GM12878 (cell line): ENCODE data around the gene IRF6. TPM values are rescaled to one million over a fixed set of nuclear protein-coding genes. Genes with fewer than 3 reads are reported as not detected.
A peak's percentile ranks its signal among the peaks of the same experiment; 100 is the strongest.

Experiments
- ATAC-seq: fragments of 200-7000 bp; cut with Tn5 transposase; 3 replicates; pipeline ENCODE4 v1.9.1; 2020; ENCODE audit warnings: mild to moderate bottlenecking, moderate library complexity
- BruUV-seq: library from RNA; stranded (reverse); fragments of 400-500 nt; replicated peaks from 2 replicates; lab custom pipeline; 2021; lab: Mats Ljungman, UMichigan
- CTCF ChIA-PET: fragments of 300-600 bp; sonication (Branson Sonifier 250); formaldehyde crosslinking; extraction: SDS; loops from one replicate; lab custom pipeline; 2021; ENCODE audit warnings: inconsistent platforms; lab: Yijun Ruan, JAX
- POLR2A ChIA-PET: fragments of 350-600 bp; formaldehyde crosslinking; extraction: SDS; loops from one replicate; lab custom pipeline; 2021; ENCODE audit warnings: inconsistent platforms; lab: Charles Lee
- RAD21 ChIA-PET: fragments of 300-600 bp; sonication (Branson Sonifier 250); formaldehyde crosslinking; loops from one replicate; lab custom pipeline; 2023; ENCODE audit warnings: antibody characterized with exemption; ENCODE audit not compliant: unreplicated experiment; lab: Charles Lee
- SMC1A ChIA-PET: fragments of 300-600 bp; sonication (Branson Sonifier 250); formaldehyde crosslinking; loops from one replicate; lab custom pipeline; 2023; ENCODE audit not compliant: unreplicated experiment, uncharacterized antibody; lab: Charles Lee
- DNase-seq: peaks from one replicate; pipeline ENCODE4 v3.0.0-alpha.2; 2011; ENCODE audit warnings: low read depth, low spot score
- FAIRE-seq: peaks from 3 replicates; lab custom pipeline; 2011; peaks lifted over from hg19 to GRCh38; lab: Jason Lieb, UNC
- H2AFZ ChIP-seq: 2 replicates; pipeline ENCODE4 v1.6.0; 2011; ENCODE audit warnings: low read depth, low read length, control low read depth; ENCODE audit not compliant: control insufficient read depth
- H3K27ac ChIP-seq: 2 replicates; pipeline ENCODE4 v1.5.1; 2011; ENCODE audit warnings: control low read depth; ENCODE audit not compliant: control insufficient read depth, insufficient read depth
- H3K27me3 ChIP-seq, 2 experiments: replicated peaks in 1 of 2; 2 replicates each; pipeline versions ENCODE4 v1.6.0 to v1.6.1; 2011; ENCODE audit warnings: low read length in 1 of 2; ENCODE audit not compliant: control insufficient read depth in 2 of 2, insufficient read depth in 2 of 2
- H3K36me3 ChIP-seq, 2 experiments: 2 replicates each; pipeline ENCODE4 v1.5.1; 2011; ENCODE audit warnings: low read length in 1 of 2; ENCODE audit not compliant: control insufficient read depth in 2 of 2, insufficient read depth in 2 of 2
- H3K4me1 ChIP-seq: 2 replicates; pipeline ENCODE4 v1.6.1; 2011; ENCODE audit warnings: mild to moderate bottlenecking, low read length, moderate library complexity, mixed read lengths; ENCODE audit not compliant: control insufficient read depth, insufficient read depth
- H3K4me2 ChIP-seq: 2 replicates; pipeline ENCODE4 v1.6.0; 2011; ENCODE audit warnings: control low read depth; ENCODE audit not compliant: control insufficient read depth, insufficient read depth
- H3K4me3 ChIP-seq: fragments of 200-600 bp; sonication (generic); 2 replicates; pipeline ENCODE4 v1.5.1; 2016
- H3K79me2 ChIP-seq: 2 replicates; pipeline ENCODE4 v1.6.0; 2011; ENCODE audit warnings: low read length; ENCODE audit not compliant: control insufficient read depth, insufficient read depth
- H3K9ac ChIP-seq: 2 replicates; pipeline ENCODE4 v1.8.0; 2011; ENCODE audit warnings: low read length, control low read depth, mixed read lengths; ENCODE audit not compliant: control insufficient read depth, insufficient read depth
- H3K9me3 ChIP-seq: replicated peaks from 3 replicates; pipeline ENCODE4 v1.5.1; 2011; ENCODE audit warnings: mild to moderate bottlenecking, low read length; ENCODE audit not compliant: control insufficient read depth, insufficient read depth
- H4K20me1 ChIP-seq: 2 replicates; pipeline ENCODE4 v1.6.0; 2011; ENCODE audit not compliant: control insufficient read depth, insufficient read depth
- ATF2 ChIP-seq: IDR thresholded peaks from 2 replicates; pipeline ENCODE4 v1.6.1; 2012; ENCODE audit warnings: low read length, inconsistent platforms
- CBX5 ChIP-seq: sonication (generic); IDR thresholded peaks from 2 replicates; pipeline ENCODE4 v1.6.1; 2016; ENCODE audit warnings: low read depth, moderate library complexity, mild to moderate bottlenecking, inconsistent platforms
- MTA3 ChIP-seq: IDR thresholded peaks from 2 replicates; pipeline ENCODE4 v1.6.1; 2012; ENCODE audit warnings: low read length, inconsistent platforms, borderline replicate concordance
- MYB ChIP-seq: fragments of 150-350 bp; IDR thresholded peaks from 2 replicates; pipeline ENCODE4 v1.6.1; 2014; ENCODE audit warnings: mild to moderate bottlenecking, low read depth, low read length, borderline replicate concordance
- RUNX3 ChIP-seq: IDR thresholded peaks from 2 replicates; pipeline ENCODE4 v1.6.1; 2012; ENCODE audit warnings: low read length, inconsistent platforms
- ZNF622 ChIP-seq: fragments of 450-650 bp; IDR thresholded peaks from 2 replicates; pipeline ENCODE4 v1.6.1; 2017; ENCODE audit warnings: mild to moderate bottlenecking, inconsistent platforms
- in situ Hi-C: fragments of 300-500 bp; cut with MboI; formaldehyde crosslinking; loops from 9 replicates; pipeline ENCODE4 v1.14.3; 2018; ENCODE audit warnings: mixed read lengths
- intact Hi-C: fragments of 100-400 bp; cut with micrococcal nuclease; formaldehyde crosslinking; loops from one replicate; pipeline ENCODE4 v1.14.2; 2022; ENCODE audit not compliant: unreplicated experiment
- polyA plus RNA-seq, 11 experiments: library from polyadenylated mRNA; depleted of rRNA in 4 of 11; unstranded in 6 of 11; stranded (reverse) in 5 of 11; fragments of >200 nt; fragmentation: Nextera tagmentation in 4 of 11; fragmentation: Illumina TruSeq in 1 of 11; extraction: Ambion mirVana in 4 of 11; extraction: Trizol in 1 of 11; gene quantifications; 1 replicate in 1 of 11; 2 replicates in 10 of 11; pipeline versions ENCODE4 v1.2.1 to v1.2.3, GENCODE V29; 2011 to 2016; ENCODE audit warnings: inconsistent platforms in 2 of 11, missing spikeins in 2 of 11, low read depth in 1 of 11
- total RNA-seq, 4 experiments: library from RNA; depleted of rRNA in 3 of 4; stranded (reverse); fragments of >200 nt in 3 of 4; fragmentation: Illumina TruSeq in 1 of 4; extraction: Trizol in 1 of 4; gene quantifications; 2 replicates each; pipeline versions ENCODE4 v1.2.1 to v1.2.3, GENCODE V29; 2013 to 2021

IRF6 gene
- total and polyA plus RNA-seq, 10 of the 15 experiments (the other 5 are each of a cell fraction or from before 2014, with no cell fraction given) = 0.04 to 0.50 (median 0.09) TPM; not detected in 1

- peak overlapping the region; percentile 96 for H3K4me2 ChIP-seq
- TF ChIP-seq MTA3 (no peak), MYB (no peak), ATF2 (no peak), CBX5 (no peak), ZNF622 (no peak), RUNX3 (peak; percentile 42)
- peaks cover 3 to 12% of the 10 kb centered on the region in 2 experiments for H3K36me3 ChIP-seq
- intact Hi-C loops (loop anchor here (1.0 kb wide), 1 partner anchor 15 kb away; no protein-coding TSS in a partner anchor), in situ Hi-C loops (no loop called here)
- peak overlapping the region; percentile 93 for H3K27ac ChIP-seq
- no peaks in the 10 kb centered on the region for H3K9me3 ChIP-seq
- peaks cover 43% of the 10 kb centered on the region for H3K4me1 ChIP-seq
- no peak for DNase-seq
- no peaks in the 10 kb centered on the region for H4K20me1 ChIP-seq
- H3K27me3 ChIP-seq = no peaks in the 10 kb centered on the region
- no peak for ATAC-seq
- ChIA-PET SMC1A (interaction anchor here (1.0 to 5.6 kb wide), 12 partner anchors 10 to 197 kb away, joined by 3 to 282 read pairs (median 8); partner anchors contain the start of genes C1orf74, G0S2, TRAF3IP3 and UTP25), CTCF (interaction anchor here (0.6 to 5.8 kb wide), 13 partner anchors 11 to 1670 kb away, joined by 3 to 117 read pairs (median 4); partner anchors contain the start of gene TRAF3IP3), RAD21 (interaction anchor here (1.1 to 5.4 kb wide), 9 partner anchors 10 to 160 kb away, joined by 4 to 188 read pairs (median 5); partner anchors contain the start of genes C1orf74 and TRAF3IP3), POLR2A (interaction anchor here (0.5 to 5.2 kb wide), 12 partner anchors 12 to 117 kb away, joined by 3 to 107 read pairs (median 4); partner anchors contain the start of genes C1orf74, G0S2 and TRAF3IP3)
- peak overlapping the region; percentile 72 for H3K4me3 ChIP-seq
- no TSS peak for BruUV-seq
- no peak for FAIRE-seq
- H3K79me2 ChIP-seq = peaks cover 16% of the 10 kb centered on the region
- H2AFZ ChIP-seq = no peak overlapping the region
- H3K9ac ChIP-seq = peak overlapping the region; percentile 74
Measured at GRCh38 chr1:209767706-209768105, 38.2 kb downstream of the IRF6 start.
